Esophagus muscularis mucosa (tissue), 3 donors: ENCODE data around the gene AQR.

ENCODE experiments used
- CTCF ChIP-seq, 3 experiments: fragments of 200-600 bp in 2 of 3; fragments of 450-650 bp in 1 of 3; sonication (generic) in 2 of 3; IDR thresholded peaks; one replicate each; pipeline ENCODE4 v1.5.1; 2017 to 2019; ENCODE audit warnings: antibody characterized with exemption in 3 of 3, mild to moderate bottlenecking in 2 of 3, moderate library complexity in 1 of 3
- POLR2AphosphoS5 ChIP-seq, 2 donors: sonication (generic); formaldehyde crosslinking; IDR thresholded peaks; one replicate each; pipeline ENCODE4 v1.6.1; 2017; ENCODE audit warnings: antibody characterized with exemption in 2 of 2

GRCh38 chr15:34976743-34977142 is 7.2 kb upstream of the AQR start:
- TF ChIP-seq CTCF (IDR thresholded peaks at IDR 0.05) (no peak), POLR2AphosphoS5 (IDR thresholded peaks at IDR 0.05) (no peak)
